GM19463 (cell line): Measurements from ENCODE around the gene BNIP3.
"Not testable (repeated sequence)": the region's sequence is repeated elsewhere in the genome, so short reads cannot be mapped to it uniquely, and the experiment has no call there.

ENCODE experiments used
- ATAC-seq: cut with Tn5 transposase; IDR thresholded peaks from one replicate; pipeline ENCODE4 v1.9.1; 2021; ENCODE audit warnings: mild to moderate bottlenecking, moderate library complexity; ENCODE audit not compliant: unreplicated experiment

Gene BNIP3

DNA sequence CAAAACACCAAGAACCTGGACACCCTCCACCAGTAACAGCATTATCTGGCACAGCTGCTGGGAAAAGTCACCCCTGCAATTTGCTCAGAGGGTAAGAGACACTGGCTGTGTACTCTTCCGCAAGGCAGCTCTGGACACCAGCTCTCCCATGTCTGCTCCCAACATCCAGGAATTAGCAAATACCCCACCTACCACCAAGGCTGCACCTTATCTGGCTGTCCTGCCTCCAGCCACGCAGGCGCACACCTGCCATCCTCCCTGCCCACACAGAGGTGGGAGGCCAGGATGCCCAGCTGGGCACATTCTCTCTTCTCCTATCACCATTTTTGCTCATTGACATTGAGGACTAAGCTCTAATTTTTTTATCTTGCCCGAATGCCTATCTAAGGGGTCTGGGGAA is 20.3 kb upstream of the BNIP3 start:
- no peak for ATAC-seq

DNA sequence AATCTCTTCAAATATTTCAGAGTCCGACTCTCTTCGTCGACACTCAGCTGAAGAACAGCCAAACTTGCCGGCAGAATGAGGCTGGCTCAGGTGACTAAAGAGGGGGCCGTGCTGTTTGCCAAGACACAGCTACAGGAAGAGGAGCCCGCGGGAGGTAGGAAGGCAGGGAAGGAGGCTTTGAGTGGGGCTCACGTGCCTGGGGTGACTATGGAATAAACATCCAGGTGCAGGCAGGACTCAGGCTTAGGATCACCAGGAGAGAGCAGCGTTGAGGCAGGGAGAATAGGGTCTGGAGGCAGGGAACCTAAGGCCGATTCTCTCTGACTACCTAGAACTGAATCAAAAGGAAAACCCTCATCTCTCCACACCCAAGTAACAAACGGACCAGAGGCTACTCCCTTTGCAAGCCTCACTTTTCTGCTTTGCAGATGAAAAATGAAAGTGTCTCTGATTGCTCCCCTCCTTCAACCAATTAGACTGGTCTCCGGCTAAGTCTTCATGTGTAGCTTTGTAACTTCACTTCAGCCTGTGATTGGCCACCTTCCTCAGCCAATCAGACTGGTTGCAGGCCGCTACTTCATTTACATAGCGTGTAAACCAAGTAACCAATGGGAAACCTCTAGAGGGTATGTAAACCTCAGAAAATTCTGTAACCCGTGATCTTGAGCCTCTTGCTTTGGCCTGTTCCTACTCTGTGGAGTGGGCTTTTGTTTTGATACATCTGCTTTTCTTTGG is 19.7 kb upstream of the BNIP3 start:
- ATAC-seq: no peak

DNA sequence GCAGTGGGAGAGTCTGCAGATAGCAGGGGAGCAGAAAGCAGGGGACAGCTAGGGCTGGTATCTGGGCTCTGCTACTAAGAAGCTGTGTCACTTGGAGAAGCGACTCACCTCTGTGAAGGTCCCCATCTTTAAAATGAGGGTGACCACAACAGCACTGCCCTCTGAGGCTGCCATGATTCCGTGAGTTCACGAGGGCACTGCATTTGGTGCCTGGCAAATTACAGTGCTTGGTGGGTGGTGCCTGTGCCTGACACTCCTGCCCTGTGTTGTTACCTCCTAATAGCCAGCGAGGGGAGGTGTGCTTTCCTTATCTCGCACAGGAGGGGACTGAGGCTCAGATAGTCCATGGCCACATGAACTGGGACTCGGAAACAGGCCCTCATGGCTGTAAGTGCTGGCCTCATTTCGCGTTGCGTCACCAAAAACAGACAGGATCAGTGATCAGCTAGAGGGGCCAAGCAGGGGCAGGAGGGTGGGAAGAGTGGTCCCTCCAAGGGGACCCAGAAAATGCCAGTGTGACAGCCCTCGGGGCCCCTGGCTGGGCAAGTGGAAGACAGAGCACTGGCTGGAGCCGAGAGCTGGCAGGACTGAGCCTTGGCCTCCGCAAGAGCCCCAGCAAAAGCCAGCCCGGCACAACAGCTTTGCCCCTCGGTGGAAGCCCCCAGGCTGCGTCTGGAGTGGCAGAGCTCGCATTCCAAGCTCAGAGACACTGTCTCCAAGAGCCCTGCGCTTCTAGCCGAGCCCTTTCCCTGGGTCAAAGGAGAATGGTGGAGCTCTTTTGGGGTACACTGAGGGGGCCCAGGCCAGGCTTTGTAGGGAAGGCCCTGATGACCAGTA is 17.3 kb upstream of the BNIP3 start:
- ATAC-seq: no peak

- ATAC-seq: no peak
Measured at GRCh38 chr10:131998050-131998844, 16.5 kb upstream of the BNIP3 start.

DNA sequence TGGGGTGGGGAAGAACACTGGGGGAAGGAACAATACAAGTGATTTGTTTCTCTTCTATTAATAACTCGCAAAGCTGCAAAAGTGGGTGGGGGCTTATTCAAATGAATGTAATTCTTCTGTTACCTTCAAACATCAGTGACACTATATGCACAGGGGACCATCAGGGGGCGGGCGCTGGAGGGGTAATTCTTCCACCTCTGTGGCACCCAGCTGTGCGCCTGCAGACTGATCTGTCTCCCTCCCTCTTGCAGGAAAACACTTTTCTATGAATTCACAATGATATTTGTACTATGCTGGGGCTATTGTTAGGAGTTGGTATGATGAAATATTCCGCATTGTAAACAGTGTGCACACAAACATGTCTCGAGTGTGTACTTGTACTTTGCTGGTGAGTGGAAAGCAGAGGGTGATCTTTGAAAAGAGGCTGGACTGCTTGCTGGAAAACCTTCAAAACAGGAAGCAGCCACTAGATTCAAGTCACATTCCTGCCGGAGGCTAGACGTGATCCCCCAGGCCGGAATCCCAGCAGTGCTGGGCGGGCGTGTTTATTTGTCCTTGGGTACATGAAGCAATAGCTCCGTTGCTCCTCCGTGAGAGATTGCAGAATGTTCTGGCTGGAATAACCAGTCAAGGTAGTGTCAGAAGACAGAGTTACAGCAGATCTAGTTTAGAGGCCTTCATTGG is 15.8 kb upstream of the BNIP3 start:
- no peak for ATAC-seq

- ATAC-seq: no peak
Measured at GRCh38 chr10:131996466-131997365, 15.0 kb upstream of the BNIP3 start.

DNA sequence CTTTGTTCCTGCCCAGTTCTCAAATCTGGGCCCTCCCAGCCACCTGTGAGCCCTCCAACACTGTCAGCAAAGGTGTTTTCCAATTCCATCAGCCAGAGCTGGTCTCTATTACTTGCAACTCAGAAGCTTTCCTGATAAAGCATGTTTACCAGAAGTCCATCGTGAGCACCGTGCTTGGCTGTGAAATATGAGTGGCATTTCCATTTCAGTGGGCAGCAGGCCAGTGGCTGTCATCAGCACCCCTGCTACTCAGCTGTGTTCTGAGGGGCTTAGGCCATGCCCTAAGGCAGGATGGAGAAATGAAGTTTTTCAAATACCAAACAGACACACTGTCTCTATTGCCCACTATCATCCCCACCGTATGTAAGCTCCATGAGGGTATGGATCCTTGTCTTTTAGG is 12.7 kb upstream of the BNIP3 start:
- no peak for ATAC-seq

GRCh38 chr10:131993275-131993674 is 11.6 kb upstream of the BNIP3 start:
- no peak for ATAC-seq

DNA sequence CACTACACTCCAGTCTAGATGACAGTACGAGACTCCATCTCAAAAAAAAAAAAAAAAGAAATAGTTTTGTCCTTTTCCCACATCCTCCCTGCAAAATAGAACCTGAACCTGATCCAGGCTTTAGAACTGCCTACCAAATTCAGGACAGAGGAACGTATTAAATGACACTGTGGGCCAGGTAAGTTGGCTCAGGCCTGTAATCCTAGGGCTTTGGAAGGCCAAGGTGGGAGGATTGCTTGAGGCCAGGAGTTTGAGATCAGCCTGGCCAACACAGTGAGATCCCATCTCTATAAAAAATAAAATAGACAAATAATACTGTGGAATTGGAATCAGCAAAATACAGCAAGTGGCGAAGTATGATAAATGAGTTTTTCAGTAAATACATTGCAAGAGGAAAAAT is 10.0 kb upstream of the BNIP3 start:
- ATAC-seq: no peak

DNA sequence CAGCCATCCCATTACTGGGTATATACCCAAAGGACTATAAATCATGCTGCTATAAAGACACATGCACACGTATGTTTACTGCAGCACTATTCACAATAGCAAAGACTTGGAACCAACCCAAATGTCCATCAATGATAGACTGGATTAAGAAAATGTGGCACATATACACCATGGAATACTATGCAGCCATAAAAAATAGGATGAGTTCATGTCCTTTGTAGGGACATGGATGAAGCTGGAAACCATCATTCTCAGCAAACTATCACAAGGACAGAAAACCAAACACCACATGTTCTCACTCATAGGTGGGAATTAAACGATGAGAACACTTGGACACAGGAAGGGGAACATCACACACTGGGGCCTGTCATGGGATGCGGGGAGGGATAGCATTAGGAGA is 6.1 kb upstream of the BNIP3 start:
- not testable (repeated sequence) for ATAC-seq

DNA sequence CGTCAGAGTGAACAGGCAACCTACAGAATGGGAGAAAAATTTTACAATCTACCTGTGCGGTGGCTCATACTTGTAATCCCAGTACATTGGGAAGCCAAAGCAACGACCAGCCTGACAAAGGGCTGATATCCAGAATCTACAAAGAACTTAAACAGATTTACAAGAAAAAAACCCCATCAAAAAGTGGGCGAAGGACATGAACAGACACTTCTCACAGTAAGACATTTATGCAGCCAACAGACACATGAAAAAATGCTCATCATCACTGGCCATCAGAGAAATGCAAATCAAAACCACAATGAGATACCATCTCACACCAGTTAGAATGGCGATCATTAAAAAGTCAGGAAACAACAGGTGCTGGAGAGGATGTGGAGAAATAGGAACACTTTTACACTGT is 5.6 kb upstream of the BNIP3 start:
- ATAC-seq: not testable (repeated sequence)

DNA sequence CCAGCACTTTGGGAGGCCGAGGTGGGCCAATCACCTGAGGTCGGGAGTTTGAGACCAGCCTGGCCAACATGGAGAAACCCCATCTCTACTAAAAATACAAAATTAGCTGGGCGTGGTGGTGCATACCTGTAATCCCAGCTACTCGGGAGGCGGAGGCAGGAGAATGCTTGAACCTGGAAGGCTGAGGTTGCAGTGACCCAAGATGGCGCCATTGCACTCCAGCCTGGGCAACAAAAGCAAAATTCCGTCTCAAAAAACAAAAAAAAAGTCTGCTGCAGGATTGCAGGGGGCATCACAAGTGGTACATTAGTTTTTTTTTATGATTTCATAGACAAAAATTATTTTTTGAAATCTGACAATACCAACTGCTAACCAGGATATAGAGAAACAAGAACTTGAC is 5.1 kb upstream of the BNIP3 start:
- not testable (repeated sequence) for ATAC-seq

DNA sequence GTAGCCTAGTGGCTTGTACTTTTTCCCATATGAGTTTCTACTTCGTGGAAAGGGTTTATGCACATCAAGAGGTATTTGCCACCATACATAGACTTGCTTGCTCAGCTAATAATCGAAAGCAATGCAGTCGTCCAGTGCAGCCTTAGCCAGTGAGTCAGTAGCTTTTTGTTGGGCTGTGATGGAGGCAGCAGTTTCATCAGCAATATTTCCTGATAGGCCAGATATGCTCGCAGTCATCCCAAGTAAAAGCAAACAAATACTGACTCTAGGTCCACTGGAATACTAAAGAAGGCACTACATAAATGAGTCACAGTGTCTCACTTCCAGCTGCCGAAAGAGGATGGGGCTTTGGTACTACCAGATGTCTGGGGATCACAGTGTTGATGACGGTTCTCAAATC is 2.1 kb upstream of the BNIP3 start:
- no peak for ATAC-seq

DNA sequence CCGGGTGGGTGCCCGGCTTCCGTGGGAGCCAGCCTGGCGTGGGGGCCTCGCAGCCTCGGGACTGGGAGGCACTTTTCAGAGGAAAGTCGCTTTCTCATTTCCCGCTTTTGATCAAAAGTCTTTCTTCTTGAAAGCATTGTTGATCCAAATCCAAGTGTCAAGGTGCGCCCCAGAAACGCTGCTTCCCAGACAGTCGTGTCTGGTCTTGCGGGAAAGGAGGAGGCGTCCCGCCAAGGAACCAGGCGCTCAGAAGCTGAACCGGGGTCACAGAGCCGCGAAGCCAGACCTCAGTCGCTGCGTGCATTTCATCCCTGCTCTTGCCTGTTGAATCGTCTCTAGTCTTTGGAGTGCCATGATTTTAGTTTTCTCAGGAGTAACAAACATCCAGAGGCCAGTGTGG is 1.1 kb upstream of the BNIP3 start:
- ATAC-seq: no peak

DNA sequence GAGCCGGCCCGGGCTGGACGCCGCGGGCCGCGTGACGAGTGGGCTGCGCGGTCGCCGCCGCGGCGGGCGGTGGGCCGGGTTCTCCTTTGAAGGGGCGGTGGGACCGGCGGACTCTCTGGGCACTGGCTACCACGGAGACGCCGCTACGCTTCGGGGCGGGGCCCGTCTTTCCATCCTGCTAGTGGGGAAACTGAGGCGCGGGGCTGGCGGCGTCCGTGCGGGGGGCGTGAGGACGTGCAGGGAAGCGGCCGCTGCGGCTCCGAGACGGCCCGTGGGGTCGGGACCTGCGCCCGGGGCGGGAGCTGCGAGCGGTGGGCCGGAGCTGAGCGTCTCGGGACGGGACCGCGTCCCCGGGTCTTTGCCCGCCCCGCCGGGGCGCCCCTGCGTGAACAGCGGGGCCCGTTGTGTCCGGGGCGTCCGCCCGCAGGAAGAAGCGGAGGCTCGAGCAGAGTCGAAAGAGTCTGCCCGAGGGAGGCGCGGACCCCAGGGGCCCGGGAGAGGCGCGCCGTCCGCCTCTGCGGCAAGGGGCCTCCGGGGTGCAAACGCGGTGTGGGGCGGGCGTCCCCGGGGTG is 548 bp upstream of the BNIP3 start:
- ATAC-seq: peak; percentile 15

- ATAC-seq: no peak
Measured at GRCh38 chr10:131980761-131981428, 828 bp downstream of the BNIP3 start.

DNA sequence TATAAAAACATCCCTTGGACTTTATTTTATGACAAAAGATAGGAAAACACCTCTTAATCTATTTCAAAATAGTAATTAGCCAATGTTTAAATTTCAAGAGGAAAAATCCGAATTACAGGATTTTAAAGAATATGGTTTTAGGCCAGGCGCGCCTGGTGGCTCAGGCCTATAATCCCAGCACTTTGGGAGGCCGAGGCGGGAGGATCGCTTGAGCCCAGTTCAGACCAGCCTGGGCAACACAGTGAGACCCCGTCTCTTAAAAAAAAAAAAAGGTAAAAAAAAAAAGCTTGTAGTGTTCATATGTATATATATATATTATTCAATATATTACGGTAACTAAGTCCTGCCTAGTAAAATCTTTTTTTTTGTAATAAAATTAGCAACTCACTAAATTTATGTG is 1.4 kb downstream of the BNIP3 start:
- no peak for ATAC-seq

- no peak for ATAC-seq
Measured at GRCh38 chr10:131979821-131980270, 1.9 kb downstream of the BNIP3 start.

DNA sequence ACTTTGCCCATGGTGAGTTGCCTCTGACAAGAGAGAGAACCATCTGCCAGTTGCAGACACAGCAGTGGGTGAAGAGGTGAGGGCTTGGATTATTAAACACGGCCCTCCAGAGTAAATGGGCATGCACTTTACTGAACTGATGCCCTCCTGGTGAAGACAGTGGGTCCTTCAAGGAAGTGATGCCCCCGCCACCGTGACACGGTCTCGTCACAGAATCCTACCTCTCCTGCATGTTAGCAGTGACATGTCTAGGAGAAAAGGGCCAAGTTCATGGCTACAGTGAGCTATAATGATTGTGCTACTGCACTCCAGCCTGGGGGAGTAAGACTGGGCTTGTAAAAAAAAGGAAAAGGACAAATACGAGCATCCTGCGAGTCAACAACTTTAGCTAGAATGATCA is 2.4 kb downstream of the BNIP3 start:
- no peak for ATAC-seq
